Fibroblast of pulmonary artery (primary cell): ENCODE data around the gene WAPL.
"Not testable (repeated sequence)": the region's sequence is repeated elsewhere in the genome, so short reads cannot be mapped to it uniquely, and the experiment has no call there.

Source experiments
- DNase-seq: peaks from one replicate; pipeline ENCODE4 v3.0.0-alpha.2; 2010; ENCODE audit warnings: low read depth
- H3K4me3 ChIP-seq: replicated peaks from 2 replicates; pipeline ENCODE4 v1.5.1; 2011; ENCODE audit warnings: low read depth, mild to moderate bottlenecking, control low read depth, low read length, moderate library complexity
- TF ChIP-seq, protein P1 (sequence below): IDR thresholded peaks from 2 replicates; pipeline ENCODE4 v1.5.1; 2011; ENCODE audit warnings: mild to moderate bottlenecking, control low read depth, low read length, inconsistent platforms; ENCODE audit errors: missing control alignments

The WAPL gene

DNA sequence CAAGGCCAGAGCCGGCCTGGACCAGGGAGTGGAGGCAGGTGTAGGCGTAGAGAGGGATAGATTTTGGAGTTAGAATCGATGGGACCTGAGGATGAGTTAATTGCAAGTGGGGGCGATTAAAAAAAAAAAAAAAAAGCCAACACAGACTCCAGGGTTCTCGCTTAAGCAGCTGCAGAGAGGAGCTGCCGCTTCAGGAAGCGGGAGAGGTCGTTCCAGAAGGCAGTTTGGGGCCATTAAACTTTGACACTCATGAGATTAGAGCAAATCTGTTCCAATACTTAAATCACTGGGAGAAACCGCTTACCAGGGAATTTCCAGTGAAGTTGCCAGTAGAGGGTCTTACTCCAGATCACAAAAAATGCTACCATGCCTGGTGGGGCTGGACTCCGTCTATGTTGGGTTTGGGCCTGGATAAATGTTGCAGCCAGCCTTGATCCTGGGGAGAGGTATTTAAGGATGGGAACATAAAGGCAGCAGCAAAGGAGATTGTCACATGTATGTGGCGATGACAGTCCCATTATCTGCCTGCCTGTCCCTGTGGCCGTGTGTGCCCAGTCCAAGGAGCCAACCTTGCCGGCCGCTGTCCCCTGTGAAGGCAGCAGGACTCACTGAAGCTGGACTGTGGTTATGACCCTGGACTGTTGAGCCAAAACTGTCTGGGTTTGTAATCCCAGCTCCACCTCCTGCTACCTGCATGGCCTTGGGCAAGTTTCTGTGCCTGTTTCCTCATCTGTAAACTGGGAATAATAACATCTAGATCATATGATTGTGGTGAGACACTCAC, 131.1 kb downstream of the WAPL start:
- TF ChIP-seq, protein P1, sequence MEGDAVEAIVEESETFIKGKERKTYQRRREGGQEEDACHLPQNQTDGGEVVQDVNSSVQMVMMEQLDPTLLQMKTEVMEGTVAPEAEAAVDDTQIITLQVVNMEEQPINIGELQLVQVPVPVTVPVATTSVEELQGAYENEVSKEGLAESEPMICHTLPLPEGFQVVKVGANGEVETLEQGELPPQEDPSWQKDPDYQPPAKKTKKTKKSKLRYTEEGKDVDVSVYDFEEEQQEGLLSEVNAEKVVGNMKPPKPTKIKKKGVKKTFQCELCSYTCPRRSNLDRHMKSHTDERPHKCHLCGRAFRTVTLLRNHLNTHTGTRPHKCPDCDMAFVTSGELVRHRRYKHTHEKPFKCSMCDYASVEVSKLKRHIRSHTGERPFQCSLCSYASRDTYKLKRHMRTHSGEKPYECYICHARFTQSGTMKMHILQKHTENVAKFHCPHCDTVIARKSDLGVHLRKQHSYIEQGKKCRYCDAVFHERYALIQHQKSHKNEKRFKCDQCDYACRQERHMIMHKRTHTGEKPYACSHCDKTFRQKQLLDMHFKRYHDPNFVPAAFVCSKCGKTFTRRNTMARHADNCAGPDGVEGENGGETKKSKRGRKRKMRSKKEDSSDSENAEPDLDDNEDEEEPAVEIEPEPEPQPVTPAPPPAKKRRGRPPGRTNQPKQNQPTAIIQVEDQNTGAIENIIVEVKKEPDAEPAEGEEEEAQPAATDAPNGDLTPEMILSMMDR, result no peak
- no peak overlapping the region for H3K4me3 ChIP-seq
- DNase-seq, result no peak

DNA sequence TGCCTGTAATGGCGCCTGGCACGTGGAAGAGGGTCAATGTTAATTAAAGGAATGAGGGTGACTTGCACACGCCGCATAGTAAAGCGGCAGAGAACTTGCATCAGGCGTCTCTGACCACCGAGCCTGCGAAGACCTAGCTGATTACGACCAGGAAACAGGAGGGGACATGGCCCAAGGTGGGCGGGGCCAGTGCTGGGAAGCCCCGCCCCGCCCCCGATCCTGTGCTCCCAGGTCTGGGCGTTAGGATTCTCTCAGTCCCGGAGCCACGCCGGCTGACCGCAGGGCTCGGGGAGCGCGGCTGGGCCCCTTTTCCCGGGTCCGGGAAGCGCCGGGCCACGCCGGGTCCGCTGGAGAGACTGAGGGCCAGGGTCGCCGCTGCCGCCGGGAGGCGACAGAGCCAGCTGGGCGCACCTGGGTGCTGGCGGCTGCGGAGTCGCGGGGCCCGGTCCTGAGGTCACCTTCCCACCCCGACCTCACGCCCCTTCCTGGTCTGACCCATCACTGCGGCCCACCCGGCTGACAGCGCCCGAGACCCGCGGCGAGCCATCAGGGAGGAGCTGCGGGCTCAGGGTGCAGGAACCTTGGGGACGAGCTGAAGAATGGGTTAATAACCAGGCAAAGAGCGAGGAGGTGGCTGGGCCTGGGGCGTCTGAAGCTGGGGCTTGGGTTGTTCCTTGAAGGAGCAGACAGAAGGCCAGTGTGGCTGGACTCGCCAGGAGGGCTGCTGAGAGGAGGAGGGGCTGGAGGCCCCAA, 132.0 kb downstream of the WAPL start:
- H3K4me3 ChIP-seq, result peak overlapping the region; percentile 35
- DNase-seq, result peak; percentile 56
- TF ChIP-seq, protein P1, result no peak

DNA sequence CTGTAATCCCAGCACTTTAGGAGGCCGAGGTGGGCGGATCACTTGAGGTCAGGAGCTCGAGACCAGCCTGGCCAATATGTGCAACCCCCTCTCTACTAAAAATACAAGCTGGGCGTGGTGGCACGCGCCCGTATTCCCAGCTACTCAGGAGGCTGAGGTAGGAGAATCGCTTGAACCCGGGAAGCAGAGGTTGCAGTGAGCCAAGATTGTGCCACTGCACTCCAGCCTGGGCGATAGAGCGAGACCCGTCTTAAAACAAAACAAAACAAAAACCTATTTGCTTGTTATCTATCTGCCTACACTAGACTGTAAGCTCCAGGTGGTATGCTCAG, 132.5 kb downstream of the WAPL start:
- DNase-seq, result not testable (repeated sequence)
- peak overlapping the region; percentile 35 for H3K4me3 ChIP-seq

DNA sequence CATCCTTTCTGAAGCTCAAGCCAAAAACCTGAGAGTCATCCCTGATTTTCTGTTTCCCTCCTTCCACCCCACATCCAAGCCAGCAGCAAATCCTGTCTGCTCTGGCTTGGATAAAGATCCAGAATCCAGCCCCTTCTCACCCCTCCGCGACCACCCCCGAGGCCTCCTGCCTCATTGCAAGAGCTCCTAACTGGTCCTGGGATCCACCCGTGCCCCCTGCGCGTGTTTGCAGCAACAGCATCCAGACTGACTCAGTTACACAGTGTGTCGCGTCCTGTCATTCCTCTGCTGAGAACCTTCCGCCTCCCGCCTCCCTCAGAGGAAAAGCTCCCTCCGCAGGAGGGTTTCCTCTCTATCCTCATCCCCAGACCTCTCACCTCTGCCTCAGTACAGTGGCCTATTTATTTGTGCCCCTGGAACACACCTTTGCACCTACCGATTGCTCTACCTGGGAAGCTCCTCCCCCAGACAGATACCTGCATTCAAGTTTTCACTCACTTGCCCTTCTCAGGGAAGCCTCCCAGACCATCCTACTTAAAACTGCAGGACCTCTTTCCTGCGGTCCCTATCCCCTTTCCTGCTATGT, 133.4 kb downstream of the WAPL start:
- TF ChIP-seq, protein P1, result no peak
- DNase-seq, result no peak
- H3K4me3 ChIP-seq, result no peak overlapping the region

DNA sequence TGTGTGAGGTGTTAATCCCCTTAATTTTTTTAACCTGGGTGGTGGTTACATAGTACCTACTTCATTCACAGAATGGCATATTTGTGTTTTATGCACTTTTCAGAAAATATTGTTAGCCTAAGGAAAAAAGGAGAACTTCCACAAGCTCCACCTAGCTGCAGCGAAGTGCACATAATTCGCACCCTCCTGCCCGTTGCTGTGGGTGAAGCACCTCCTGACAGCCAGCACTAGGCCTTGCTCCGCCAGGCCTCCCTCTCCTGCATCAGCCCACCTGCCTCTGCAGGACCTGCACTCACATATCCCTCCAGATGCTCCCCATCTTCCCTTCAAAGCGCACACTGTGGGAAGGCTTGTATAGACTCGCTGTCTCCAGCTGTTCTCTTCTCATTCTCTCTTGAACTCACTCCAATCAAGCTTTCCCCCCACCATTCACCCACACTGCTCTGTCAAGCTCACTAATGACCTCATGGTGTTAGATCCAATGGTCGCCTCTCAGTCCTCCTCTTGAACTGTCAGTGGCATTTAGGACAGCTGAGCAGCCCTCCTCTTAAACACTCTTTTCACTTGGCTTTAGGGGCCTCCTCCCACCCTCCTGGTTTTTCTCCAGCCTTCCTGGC, 134.3 kb downstream of the WAPL start:
- DNase-seq, result no peak
- no peak overlapping the region for H3K4me3 ChIP-seq
- TF ChIP-seq, protein P1, result peak; percentile 10

DNA sequence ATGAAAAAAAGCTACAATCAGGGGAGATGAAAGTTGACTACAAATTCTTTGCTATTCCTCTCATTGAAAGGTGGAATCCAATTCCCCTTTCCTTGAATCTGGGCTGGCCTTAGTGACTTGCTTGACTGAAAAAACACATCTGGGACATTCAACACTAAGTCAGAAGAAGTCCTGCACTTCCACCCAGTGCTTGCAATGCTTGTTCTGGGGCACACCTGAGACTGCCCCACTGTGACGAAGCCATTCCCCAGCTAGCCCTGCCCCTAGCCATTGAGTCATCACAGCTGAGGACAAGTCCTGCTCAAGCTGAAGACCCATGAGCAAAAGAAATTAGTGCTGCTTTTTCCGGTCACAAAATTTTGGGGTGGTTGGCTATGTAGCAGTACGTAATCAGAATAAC, 135.8 kb downstream of the WAPL start:
- TF ChIP-seq, protein P1, result no peak
- no peak overlapping the region for H3K4me3 ChIP-seq
- no peak for DNase-seq
